Keratinocyte (primary cell): Measurements from ENCODE around the gene SLC6A1.
A peak's percentile ranks its signal among the peaks of the same experiment; 100 is the strongest.

Source experiments
- CTCF ChIP-seq, 3 experiments: IDR thresholded peaks in 1 of 3; conservative IDR thresholded peaks in 1 of 3; optimal IDR thresholded peaks in 1 of 3; 2 replicates in 2 of 3; 3 replicates in 1 of 3; pipeline versions ENCODE3 to v1.5.1; 2011; ENCODE audit warnings: low read length in 3 of 3, mild to moderate bottlenecking in 3 of 3, moderate library complexity in 2 of 3, control low read depth in 1 of 3, inconsistent platforms in 1 of 3; ENCODE audit not compliant: insufficient read depth in 2 of 3; ENCODE audit errors: extremely low read depth in 1 of 3
- EZH2 ChIP-seq: IDR thresholded peaks from one replicate; pipeline ENCODE4 v1.6.1; 2012; ENCODE audit warnings: inconsistent platforms, mild to moderate bottlenecking, low read length, moderate library complexity

- no peak for TF ChIP-seq EZH2
- TF ChIP-seq CTCF (optimal IDR thresholded peaks at IDR 0.05 in 1 of 3, IDR thresholded peaks at IDR 0.05 in 1 of 3, conservative IDR thresholded peaks at IDR 0.05 in 1 of 3; ENCODE audit: extremely low read depth in 1 of 3, insufficient read depth in 2 of 3, low read length in 3 of 3): peak; percentile 73 to 93 (median 74)
These were observed 9.2 kb upstream of the SLC6A1 start for GRCh38 chr3:10983219-10983916.
